Mesenteric fat pad (tissue), 1 donor: Measurements from ENCODE around the gene PRR16. TPM values are rescaled to one million over a fixed set of nuclear protein-coding genes. Genes with fewer than 3 reads are reported as not detected.

Experiments
- DNase-seq: peaks from one replicate; pipeline ENCODE4 v3.0.0-alpha.2; 2020; ENCODE audit warnings: low spot score
- total RNA-seq: library from RNA; stranded (reverse); fragmentation: NEBNext Ultra II Directional; extraction: Animal tissue kit (Norgen Biotek cat#: 25700); gene quantifications from one replicate; pipeline ENCODE4 v1.2.1, GENCODE V29; 2021
- donor health status: DM: yes; HTN: yes; CAD: no.

PRR16 gene
- total RNA-seq, 1 donor from 2014 or later: 3.3 TPM

GRCh38 chr5:120706877-120707276 lies 242.8 kb downstream of the PRR16 start:
- no peak for DNase-seq

- no peak for DNase-seq
These were observed 253.3 kb downstream of the PRR16 start for GRCh38 chr5:120717381-120717780.

- DNase-seq: no peak
These were observed 266.1 kb downstream of the PRR16 start for GRCh38 chr5:120730214-120730613.

- no peak for DNase-seq
These were observed 269.9 kb downstream of the PRR16 start for GRCh38 chr5:120734033-120734432.

- DNase-seq: no peak
These were observed 271.0 kb downstream of the PRR16 start for GRCh38 chr5:120735076-120735475.
